GM18951 (cell line): ENCODE results near the gene COX4I1.

ENCODE experiments used
- POLR2A ChIP-seq: IDR thresholded peaks from 4 replicates; pipeline ENCODE4 v1.6.1; 2011; ENCODE audit warnings: mild to moderate bottlenecking; ENCODE audit not compliant: insufficient read length, insufficient read depth; ENCODE audit errors: extremely low read depth
- in situ Hi-C: fragments of 300-500 bp; cut with MboI; formaldehyde crosslinking; loops from one replicate; pipeline ENCODE4 v1.12.0; 2022; ENCODE audit warnings: low sequenced_read_pairs, mixed read lengths, inconsistent platforms; ENCODE audit not compliant: unreplicated experiment

Gene COX4I1

DNA sequence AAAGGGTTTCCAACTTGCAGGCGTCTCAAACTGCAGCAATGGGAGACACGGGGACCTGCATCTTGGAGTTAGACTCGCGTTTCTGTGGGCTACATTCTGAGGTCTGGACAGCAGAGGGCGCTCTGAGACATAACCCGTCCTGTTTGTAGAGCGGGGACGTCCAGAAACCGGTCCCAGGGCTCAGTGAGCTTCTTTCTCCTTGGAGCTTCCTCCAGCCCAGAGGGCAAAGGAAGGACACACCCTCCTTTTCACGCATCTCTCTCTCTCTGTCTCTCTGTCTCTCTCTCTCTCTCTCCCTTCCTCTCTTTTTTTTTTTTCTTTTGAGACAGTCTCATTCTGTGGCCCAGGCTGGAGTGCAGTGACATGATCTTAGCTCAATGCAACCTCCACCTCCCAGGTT, 19.8 kb downstream of the COX4I1 start:
- no peak for TF ChIP-seq POLR2A
- in situ Hi-C loops = loop anchor here (25.0 kb wide), 1 partner anchor 693 kb away; the partner anchor contains the start of gene FOXF1

GRCh38 chr16:85819771-85820170, 20.3 kb downstream of the COX4I1 start:
- in situ Hi-C loops = loop anchor here (5.0 to 25.0 kb wide), 3 partner anchors 173 to 693 kb away; partner anchors contain the start of gene FOXF1
- TF ChIP-seq POLR2A = no peak

DNA sequence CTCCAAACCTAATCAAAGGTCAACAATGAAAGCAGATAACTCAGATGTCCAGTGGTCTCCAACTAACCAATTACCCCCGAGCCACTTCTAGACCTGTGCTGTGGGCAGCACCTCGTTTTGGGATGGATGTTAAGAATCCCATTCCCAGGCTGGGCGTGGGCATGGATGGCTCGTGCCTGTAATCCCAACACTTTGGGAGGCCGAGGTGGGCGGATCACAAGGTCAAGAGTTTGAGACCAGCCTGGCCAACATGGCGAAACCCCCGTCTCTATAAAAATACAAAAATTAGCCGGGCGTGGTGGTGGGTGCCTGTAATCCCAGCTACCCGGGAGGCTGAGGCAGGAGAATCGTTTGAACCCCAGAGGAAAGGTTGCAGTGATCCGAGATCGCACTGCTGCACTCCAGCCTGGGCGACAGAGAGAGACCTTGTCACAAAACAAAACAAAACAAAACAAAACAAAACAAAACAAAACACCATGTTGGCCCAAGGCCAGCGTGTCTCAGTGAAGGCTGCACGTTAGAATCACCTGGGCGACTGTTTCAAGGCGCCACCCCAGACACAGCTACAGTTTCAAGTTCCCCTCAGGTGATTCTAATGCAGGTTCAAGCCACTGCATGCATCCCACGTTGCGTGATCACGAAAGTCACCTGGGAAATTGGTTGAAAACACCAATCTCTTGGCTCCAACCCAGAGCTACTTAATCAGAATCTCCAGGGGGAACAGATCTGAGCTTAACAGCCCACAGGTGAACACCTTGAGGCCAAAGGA, 21.3 kb downstream of the COX4I1 start:
- in situ Hi-C loops = loop anchor here (5.0 to 25.0 kb wide), 3 partner anchors 172 to 692 kb away; partner anchors contain the start of gene FOXF1
- no peak for TF ChIP-seq POLR2A

DNA sequence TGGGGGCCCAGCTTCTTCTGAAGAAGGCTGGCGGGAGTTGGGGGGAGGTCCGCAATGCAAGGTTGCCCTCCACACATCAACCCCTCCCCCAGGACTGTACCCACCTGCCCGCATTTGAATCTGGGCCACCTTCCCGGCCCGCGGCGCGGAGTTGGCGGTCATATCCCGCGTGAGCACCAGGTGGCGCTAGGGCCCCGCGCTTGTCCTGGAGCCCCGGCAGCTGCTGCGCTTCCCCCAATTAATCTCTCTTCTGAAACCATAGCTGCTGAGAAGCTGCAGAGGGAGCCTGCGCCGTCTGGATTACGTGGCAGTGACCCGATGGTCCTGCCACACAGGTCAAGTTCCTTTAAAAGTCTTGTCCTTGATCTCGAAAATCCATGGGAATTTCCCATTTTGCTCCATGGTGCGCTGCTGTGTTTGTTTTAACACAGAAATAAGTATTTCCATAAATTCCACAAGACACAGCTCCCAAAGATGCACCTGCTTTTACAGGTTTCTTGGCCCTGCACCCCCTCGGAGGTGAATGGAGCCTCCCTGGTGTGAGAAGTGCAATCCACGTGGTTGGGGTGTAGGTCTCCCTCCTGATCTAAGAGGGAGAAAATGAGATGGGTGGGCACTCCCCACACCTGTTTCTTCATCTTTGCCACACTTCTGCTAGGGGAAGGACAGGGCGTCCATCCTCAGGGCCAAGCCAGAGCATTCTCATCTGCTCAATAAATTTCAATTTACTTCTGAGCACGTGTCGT, 22.1 kb downstream of the COX4I1 start:
- TF ChIP-seq POLR2A = no peak

GRCh38 chr16:85822145-85822544, 22.6 kb downstream of the COX4I1 start:
- in situ Hi-C loops = loop anchor here (5.0 to 25.0 kb wide), 3 partner anchors 170 to 690 kb away; partner anchors contain the start of gene FOXF1
- TF ChIP-seq POLR2A = no peak

More for the DNA sequence above, 22.1 kb downstream of the COX4I1 start:
- in situ Hi-C loops = loop anchor here (5.0 to 25.0 kb wide), 3 partner anchors 171 to 691 kb away; partner anchors contain the start of gene FOXF1

DNA sequence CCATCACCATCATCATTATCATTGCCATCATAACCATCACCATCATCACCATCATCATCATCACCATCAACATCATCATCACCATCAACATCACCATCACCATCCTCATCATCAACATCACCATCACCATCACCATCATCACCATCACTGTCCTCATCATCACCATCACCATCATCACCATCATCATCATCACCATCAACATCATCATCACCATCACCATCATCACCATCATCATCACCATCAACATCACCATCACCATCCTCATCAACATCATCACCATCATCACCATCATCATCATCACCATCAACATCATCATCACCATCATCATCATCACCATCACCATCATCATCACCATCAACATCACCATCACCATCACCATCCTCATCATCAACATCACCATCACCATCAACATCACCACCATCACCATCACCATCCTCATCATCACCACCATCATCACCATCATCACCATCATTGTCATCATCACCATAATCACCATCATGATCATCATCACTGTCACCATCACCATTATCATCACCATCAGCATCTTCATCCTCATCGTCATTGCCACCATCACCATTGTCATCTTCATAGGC, 23.9 kb downstream of the COX4I1 start:
- no peak for TF ChIP-seq POLR2A
- in situ Hi-C loops = loop anchor here (5.0 to 25.0 kb wide), 3 partner anchors 169 to 689 kb away; partner anchors contain the start of gene FOXF1

- no peak for TF ChIP-seq POLR2A
- in situ Hi-C loops = loop anchor here (5.0 to 25.0 kb wide), 3 partner anchors 168 to 688 kb away; partner anchors contain the start of gene FOXF1
Observed at GRCh38 chr16:85824161-85825135, 25.0 kb downstream of the COX4I1 start.

DNA sequence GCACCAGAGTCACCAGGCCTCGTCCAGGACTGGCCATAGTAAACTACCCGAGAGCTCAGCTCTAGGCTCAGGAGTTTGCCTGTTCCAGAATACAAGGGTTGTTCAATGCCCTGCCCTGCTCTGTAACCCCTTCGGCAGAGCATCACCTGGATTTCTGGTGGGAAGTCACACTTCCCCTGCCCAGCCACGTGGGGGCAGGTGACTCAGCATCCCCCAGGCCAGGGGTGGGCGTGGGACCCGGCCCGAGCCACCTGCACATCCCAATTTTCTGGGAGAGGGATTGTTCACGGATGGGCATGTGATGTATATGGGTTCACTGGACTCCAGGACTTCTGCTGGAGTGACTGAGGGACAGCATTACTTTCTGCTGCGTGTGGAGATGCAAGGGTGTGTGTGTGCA, 25.8 kb downstream of the COX4I1 start:
- in situ Hi-C loops = no loop called here
- no peak for TF ChIP-seq POLR2A

DNA sequence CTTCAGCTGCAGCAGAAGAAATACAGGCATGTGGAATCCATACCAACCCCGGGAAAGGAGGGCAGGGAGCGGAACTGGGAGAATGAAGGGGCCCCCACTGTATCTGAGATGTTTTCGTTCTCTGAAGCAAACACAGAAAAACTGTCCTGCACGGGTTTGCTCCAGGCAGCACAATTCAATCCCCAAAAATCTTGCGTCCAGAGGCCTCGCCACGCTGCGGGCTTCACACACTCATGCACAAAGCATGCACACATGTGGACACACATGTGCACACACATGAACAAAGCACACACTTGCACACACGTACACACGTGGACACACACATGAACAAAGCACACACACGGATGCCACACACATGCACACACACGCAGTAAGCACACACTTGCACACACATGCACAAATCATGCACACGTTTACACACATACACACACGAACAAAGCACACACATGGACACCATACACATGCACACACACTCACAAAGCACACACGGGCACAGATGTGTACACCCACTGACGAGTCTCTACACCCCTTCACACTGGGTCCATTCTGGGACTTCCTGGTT, 27.3 kb downstream of the COX4I1 start:
- in situ Hi-C loops = no loop called here
- TF ChIP-seq POLR2A = no peak

DNA sequence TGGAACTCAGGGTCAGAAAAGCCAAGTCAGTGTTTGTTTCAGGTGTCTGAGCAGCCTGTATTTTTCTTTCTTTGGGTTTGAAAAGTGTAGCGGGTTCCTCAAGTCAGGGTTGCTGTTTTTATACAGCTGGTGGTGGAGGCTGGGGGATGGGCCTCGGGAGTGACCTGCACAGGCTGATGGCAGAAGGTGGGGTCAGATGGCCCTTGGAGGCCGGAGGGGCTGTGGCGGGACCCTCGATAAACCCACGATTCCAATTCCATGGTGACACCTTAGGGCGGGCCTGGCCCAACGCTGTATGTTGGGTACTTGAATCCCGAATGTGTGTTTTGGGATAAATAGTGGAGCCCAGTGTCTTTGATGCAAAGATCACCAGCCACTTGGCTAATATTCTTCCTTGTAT, 28.7 kb downstream of the COX4I1 start:
- in situ Hi-C loops = no loop called here
- TF ChIP-seq POLR2A = no peak

DNA sequence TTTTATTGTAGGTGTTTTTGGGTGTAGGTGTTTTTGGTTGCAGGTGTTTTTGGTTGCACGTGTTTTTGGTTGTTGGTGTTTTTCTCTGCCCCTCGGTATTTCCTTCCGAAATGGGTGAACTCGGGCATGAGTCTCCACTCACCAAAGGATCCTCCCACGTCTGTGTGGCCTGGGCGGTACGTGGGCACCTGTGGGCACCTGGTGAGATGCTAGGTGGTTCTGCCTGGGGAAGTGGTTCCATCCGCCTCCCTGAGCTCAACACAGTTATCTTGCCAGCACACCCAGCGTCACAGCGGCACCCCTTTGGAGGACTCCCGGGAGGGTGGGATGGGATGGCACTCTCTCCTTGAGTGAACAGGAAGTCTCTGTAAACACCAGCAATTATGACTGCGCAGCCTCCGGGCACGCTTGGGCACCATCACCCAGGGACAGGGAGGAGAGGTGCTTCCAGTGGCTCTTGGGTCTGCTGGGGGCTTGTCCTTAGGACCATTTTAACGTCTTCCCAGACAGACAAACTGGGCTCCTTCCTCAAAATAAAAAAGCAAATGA, 29.8 kb downstream of the COX4I1 start:
- in situ Hi-C loops = no loop called here
- TF ChIP-seq POLR2A = no peak

DNA sequence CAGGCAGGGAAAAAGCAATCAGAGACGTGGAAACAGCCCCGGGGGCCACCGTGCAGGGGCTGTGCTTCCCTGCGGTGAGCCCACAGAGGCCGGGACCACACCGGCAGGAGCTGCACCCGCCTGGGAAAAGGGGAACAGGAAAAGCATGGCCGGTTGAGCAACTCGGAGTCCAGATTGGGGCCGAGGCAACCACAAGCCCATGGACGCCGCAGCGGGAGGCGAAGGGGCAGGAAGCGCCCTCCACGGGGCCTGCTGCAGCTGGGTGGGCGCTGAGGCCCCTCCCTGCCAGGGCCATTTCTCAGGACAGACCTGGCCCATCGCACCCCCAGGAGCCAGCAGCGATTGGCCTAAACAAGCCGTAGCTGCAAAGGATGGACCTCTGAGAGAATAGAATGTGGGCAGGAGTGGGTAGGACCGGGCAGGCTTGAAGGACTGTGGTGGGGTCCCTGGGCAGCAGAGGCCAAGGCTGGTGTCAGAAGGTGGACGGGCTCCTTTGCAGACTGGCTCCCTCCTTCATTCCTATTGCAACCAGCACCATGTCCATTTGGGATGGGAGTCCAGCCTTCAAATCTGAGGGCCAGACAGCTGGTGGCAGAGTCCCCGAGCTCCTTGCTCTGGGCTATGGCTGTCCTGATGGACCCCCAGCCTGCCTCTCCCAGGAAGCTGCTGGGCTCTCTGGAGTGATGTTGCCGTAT, 30.4 kb downstream of the COX4I1 start:
- TF ChIP-seq POLR2A = no peak
- in situ Hi-C loops = no loop called here
